ENCODE data around the gene C2CD2L.
"Not testable (repeated sequence)": the region's sequence is repeated elsewhere in the genome, so short reads cannot be mapped to it uniquely, and the experiment has no call there.

The C2CD2L gene

DNA sequence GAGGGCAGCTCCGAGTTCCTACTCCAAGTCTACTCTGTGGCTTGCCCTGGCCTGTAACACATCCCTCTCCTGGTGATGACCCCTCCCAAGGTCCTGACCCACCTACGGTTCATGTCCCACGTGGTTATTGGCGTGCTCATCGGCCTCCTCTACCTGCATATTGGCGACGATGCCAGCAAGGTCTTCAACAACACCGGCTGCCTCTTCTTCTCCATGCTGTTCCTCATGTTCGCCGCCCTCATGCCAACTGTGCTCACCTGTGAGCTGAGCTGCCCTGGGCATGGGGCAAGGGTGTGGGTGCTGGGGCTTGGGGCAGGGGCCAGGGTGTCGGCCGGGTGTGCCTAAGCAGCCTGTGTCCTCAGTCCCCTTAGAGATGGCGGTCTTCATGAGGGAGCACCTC, 51.3 kb downstream of the C2CD2L start:
- H3K4me1 ChIP-seq, result peaks cover 6% of the 10 kb centered on the region; the same call in 1 of the 2 replicates
- TF ChIP-seq Cebpa-rat (IDR thresholded peaks at IDR 0.05), result no peak
- no peak overlapping the region for H3K9ac ChIP-seq
- no peak overlapping the region for H3K4me2 ChIP-seq
- no peaks in the 10 kb centered on the region for H3K36me3 ChIP-seq
- no peaks in the 10 kb centered on the region for H4K20me1 ChIP-seq
- H3K9me3 ChIP-seq, result no peaks in the 10 kb centered on the region
- no peak overlapping the region for H3K4me3 ChIP-seq
- no peaks in the 10 kb centered on the region for H3K27me3 ChIP-seq
- H3K27ac ChIP-seq, result no peak overlapping the region

DNA sequence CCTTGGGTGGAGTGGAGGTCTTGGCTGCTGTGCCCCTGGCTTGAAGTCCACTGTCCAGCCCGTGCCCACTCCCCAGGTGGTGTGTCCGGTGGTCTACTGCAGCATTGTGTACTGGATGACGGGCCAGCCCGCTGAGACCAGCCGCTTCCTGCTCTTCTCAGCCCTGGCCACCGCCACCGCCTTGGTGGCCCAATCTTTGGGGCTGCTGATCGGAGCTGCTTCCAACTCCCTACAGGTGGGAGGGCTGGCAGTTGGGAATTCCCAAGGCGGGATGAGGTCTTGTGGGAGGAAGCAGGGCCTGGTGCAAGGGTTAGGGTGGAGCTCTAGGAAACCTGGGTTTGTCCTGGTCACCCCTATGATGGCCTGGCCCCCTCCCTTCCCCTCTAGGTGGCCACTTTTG, 53.0 kb downstream of the C2CD2L start:
- H3K9ac ChIP-seq, result no peak overlapping the region
- H3K27ac ChIP-seq, result no peak overlapping the region
- H4K20me1 ChIP-seq, result no peaks in the 10 kb centered on the region
- no peaks in the 10 kb centered on the region for H3K9me3 ChIP-seq
- TF ChIP-seq Cebpa-rat (IDR thresholded peaks at IDR 0.05), result no peak
- no peak overlapping the region for H3K4me3 ChIP-seq
- H3K36me3 ChIP-seq, result no peaks in the 10 kb centered on the region
- no peak overlapping the region for H3K4me2 ChIP-seq
- H3K27me3 ChIP-seq, result no peaks in the 10 kb centered on the region
- peaks cover 6% of the 10 kb centered on the region; the same call in 1 of the 2 replicates for H3K4me1 ChIP-seq

DNA sequence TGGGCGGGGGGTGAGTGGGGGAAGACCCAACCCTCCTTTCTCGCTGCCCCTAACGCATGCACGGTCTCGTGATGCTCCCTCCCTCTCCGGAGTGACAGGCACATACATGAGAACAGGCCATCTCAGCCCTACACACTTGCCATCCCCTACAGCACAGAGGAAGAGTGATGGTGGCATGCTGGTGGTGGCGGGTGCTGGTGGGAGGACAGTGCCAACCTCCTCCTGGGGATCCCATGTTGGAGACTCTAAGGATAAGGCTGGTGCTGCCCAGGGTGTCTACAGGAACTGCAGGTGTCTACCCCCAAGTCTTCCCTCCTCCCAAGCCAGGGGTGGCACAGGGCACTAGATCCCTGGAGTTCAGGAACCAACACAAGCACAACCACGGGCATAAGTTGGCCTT, 54.7 kb downstream of the C2CD2L start:
- no peak for TF ChIP-seq Cebpa-rat (IDR thresholded peaks at IDR 0.05)
- Histone ChIP-seq H3K36me3 (no peaks in the 10 kb centered on the region), H3K9me3 (no peaks in the 10 kb centered on the region), H3K9ac (no peak overlapping the region), H4K20me1 (no peaks in the 10 kb centered on the region), H3K4me1 (peaks cover 17% of the 10 kb centered on the region), H3K4me3 (no peak overlapping the region), H3K27me3 (no peaks in the 10 kb centered on the region), H3K27ac (no peak overlapping the region), H3K4me2 (no peak overlapping the region)

DNA sequence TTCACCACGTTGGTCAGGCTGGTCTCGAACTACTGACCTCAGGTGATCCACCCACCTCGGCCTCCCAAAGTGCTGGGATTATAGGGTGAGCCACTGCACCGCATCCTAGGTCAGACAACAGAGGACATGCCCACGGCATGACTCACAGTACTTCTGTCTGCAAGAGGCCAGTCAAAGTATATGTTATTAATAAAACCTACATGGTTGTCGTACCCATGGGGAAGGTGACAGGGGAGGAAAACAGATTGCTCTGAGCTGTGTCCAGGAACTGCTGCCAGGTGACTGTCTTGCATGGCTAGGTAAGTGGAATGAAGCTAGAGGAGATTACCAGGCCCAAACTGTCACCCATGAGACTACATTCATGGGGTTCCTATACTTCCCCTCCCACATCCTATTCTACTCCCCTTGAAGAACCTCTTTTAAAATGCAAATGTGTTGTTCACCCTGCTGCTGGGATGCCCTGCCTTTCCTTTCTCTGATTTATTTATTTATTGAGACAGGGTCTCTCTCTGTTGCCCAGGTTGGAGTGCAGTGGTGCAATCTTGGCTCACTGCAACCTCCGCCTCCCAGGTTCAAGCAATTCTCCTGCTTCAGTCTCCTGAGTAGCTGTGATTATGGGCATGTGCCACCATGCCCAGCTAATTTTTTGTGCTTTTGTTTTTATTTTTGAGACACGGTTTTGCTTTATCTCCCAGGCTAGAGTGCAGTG, 59.4 kb downstream of the C2CD2L start:
- Histone ChIP-seq H4K20me1 (no peaks in the 10 kb centered on the region), H3K4me1 (peaks cover 39% of the 10 kb centered on the region), H3K27me3 (no peaks in the 10 kb centered on the region), H3K27ac (no peak overlapping the region), H3K9me3 (no peaks in the 10 kb centered on the region), H3K9ac (no peak overlapping the region; the same call in 1 of the 2 replicates), H3K36me3 (no peaks in the 10 kb centered on the region), H3K4me3 (no peak overlapping the region), H3K4me2 (peak overlapping the region; percentile 71)
- no peak for TF ChIP-seq Cebpa-rat (IDR thresholded peaks at IDR 0.05)

DNA sequence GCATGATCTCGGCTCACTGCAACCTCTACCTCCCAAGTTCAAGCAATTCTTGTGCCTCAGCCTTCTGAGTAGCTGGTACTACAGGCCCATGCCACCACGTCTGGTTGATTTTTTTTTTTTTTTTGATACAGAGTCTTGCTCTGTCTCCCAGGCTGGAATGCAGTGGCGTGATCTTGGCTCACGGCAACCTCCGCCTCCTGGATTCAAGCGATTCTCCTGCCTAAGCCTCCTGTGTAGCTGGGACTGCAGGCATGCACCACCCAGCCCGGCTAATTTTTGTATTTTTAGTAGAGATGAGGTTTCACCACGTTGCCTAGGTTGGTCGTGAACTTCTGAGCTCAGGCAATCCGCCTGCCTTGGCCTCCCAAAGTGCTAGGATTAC, 59.9 kb downstream of the C2CD2L start:
- Histone ChIP-seq H3K4me1 (peaks cover 43% of the 10 kb centered on the region), H3K4me2 (peak overlapping the region; percentile 71)
- not testable (repeated sequence) for H3K9me3 ChIP-seq, H3K9ac ChIP-seq, H3K4me3 ChIP-seq, H3K27me3 ChIP-seq, H3K27ac ChIP-seq, H3K36me3 ChIP-seq, H4K20me1 ChIP-seq

DNA sequence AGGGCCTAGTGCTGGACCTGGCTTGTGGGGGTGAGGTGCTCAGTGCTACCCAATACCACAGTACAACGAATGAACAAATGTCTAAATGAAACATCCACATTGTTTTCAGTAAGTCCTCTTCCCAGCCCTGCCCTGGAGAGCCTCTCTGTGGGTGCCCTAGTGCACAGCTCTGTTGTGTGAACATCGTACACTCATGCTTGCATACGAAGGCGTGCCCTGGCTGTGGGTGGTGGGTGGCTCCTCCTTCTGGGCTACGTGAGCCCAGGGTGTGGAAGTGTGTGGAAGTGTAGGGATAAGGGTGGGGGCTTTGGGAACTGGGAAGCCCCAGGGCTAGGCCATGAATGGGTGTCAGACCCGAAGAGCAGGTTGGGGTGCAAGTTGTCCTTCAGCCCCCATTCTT, 60.8 kb downstream of the C2CD2L start:
- H4K20me1 ChIP-seq, result no peaks in the 10 kb centered on the region
- H3K9me3 ChIP-seq, result no peaks in the 10 kb centered on the region
- no peak overlapping the region for H3K4me3 ChIP-seq
- H3K9ac ChIP-seq, result no peak overlapping the region
- peaks cover 50% of the 10 kb centered on the region for H3K4me1 ChIP-seq
- H3K27ac ChIP-seq, result no peak overlapping the region
- H3K27me3 ChIP-seq, result no peaks in the 10 kb centered on the region
- H3K4me2 ChIP-seq, result 0 out of 2 replicates have a peak overlapping the region, but pooled peaks have one; percentile 20
- H3K36me3 ChIP-seq, result no peaks in the 10 kb centered on the region
- no peak for TF ChIP-seq Cebpa-rat (IDR thresholded peaks at IDR 0.05)

Measured in BLaER1 (cell line).